GM13977 (cell line): ENCODE measurements around the gene ASCL4.

Source experiments
- DNase-seq: peaks from one replicate; pipeline ENCODE4 v3.0.0; 2012; ENCODE audit warnings: low spot score
- in situ Hi-C: fragments of 300-500 bp; cut with MboI; formaldehyde crosslinking; loops from one replicate; pipeline ENCODE4 v1.12.0; 2022; ENCODE audit warnings: low sequenced_read_pairs, low pct_unique_long_range_greater_than_20kb, mixed read lengths, inconsistent platforms; ENCODE audit not compliant: unreplicated experiment
- TF ChIP-seq, protein P1 (sequence below): IDR thresholded peaks from 2 replicates; pipeline ENCODE4 v1.5.1; 2012; ENCODE audit warnings: mild to moderate bottlenecking, control low read depth; ENCODE audit not compliant: insufficient read depth; ENCODE audit errors: extremely low read depth, missing control alignments

Gene ASCL4

DNA sequence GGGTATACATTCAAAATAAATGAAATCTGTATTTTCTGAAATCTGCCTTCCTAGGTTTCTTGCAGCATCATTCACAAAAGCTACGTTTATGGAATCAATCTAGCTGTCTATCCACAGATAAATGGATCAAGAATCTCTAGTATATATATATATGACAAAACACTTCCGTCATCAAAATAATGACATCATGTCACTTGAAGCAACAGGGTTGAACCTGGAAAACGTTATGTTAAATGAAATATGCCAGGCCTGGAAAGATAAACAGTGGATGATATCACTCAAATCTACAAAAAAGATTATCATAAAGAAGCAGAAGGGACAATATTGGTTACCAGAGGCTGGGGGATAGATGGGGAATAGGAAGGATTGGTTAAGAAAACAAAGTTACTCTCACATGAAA lies 28.6 kb downstream of the ASCL4 start:
- in situ Hi-C loops = no loop called here
- DNase-seq = no peak
- TF ChIP-seq, protein P1, sequence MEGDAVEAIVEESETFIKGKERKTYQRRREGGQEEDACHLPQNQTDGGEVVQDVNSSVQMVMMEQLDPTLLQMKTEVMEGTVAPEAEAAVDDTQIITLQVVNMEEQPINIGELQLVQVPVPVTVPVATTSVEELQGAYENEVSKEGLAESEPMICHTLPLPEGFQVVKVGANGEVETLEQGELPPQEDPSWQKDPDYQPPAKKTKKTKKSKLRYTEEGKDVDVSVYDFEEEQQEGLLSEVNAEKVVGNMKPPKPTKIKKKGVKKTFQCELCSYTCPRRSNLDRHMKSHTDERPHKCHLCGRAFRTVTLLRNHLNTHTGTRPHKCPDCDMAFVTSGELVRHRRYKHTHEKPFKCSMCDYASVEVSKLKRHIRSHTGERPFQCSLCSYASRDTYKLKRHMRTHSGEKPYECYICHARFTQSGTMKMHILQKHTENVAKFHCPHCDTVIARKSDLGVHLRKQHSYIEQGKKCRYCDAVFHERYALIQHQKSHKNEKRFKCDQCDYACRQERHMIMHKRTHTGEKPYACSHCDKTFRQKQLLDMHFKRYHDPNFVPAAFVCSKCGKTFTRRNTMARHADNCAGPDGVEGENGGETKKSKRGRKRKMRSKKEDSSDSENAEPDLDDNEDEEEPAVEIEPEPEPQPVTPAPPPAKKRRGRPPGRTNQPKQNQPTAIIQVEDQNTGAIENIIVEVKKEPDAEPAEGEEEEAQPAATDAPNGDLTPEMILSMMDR = no peak

- TF ChIP-seq, protein P1 = no peak
- DNase-seq = no peak
- in situ Hi-C loops = no loop called here
These were observed 31.1 kb downstream of the ASCL4 start for GRCh38 chr12:107805488-107806180.

DNA sequence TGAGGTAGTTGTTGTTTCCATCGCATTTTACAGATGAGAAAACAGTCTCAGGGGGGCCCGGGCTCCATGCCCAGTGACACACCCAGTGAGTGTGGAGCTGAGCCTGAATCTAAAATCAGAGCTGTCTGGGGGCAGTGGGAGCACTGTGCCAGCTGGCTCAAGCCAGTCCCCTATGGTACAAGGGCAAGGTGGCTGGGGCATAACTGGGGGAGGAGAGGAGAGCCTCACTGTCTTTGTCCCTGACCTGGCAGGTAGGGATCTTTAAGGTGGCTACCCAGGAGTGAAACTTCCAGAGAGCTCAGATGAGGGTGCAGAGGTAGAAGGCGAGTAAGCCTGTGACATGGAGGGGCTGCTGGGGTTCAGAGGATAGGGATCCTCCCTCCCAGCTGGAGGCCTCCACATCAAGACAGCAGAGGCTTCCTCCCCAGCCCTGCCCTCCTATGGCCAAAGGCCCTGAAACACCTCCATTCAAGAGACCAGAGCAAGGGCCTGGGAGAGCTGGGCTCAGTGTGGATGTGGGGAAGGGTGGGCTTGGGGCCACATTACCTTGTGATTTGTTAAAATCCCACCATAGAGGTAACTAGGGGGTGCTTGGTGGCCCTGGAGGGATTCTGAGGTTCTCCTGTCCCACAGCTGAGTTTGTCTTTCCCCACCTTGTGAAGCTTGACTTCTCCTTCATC lies 33.1 kb downstream of the ASCL4 start:
- in situ Hi-C loops = no loop called here
- no peak for DNase-seq
- TF ChIP-seq, protein P1 = no peak

DNA sequence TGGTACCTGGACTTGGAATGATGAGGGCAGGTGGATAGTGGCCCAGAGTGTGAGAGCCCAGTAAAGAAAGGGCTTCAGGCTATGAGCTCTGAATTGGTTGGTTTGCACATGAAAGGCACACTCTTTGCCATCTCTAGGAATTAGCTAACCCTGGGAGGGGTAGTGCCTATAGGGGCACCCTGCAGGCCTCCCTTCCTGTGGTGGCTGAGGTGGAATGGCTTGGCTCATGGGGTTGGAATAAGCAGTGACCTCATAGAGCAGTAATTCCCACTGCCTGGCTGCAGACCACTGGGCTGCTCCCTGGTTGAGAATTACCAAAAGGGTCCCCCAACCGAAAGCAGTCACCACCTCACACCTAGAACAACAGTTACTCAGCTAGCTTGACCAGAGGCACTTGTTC lies 42.7 kb downstream of the ASCL4 start:
- TF ChIP-seq, protein P1 = no peak
- in situ Hi-C loops = no loop called here

DNA sequence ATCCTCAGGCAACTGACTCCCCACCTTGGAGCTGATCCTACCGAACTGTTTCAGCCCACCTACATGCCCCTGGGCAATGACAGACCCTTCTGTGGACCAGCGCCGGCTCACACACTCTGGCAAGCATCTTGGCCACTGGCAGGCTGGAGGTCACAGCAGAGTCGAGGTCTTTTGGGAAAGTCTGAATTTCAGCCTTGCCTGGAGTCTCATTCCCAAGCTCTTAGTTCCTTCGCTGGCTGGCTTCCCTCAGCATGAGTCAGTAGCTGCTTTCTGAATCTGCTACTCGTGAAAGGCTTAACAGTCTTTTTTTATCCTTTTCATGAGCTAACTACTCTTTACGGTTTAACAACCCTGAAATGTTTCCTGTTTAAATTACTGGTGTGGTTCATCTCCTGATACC lies 44.5 kb downstream of the ASCL4 start:
- TF ChIP-seq, protein P1 = no peak
- in situ Hi-C loops = no loop called here
- no peak for DNase-seq

More for the DNA sequence above, 42.7 kb downstream of the ASCL4 start:
- DNase-seq = no peak

GRCh38 chr12:107822356-107822755 lies 47.9 kb downstream of the ASCL4 start:
- in situ Hi-C loops = no loop called here
- no peak for DNase-seq
- TF ChIP-seq, protein P1 = no peak
